Esophagus muscularis mucosa (tissue), 3 donors: ENCODE measurements around the gene PROSER3.

ENCODE experiments used
- EP300 ChIP-seq: sonication (generic); formaldehyde crosslinking; IDR thresholded peaks from one replicate; pipeline ENCODE4 v1.6.1; 2017; ENCODE audit warnings: antibody characterized with exemption
- TF ChIP-seq, protein P1 (sequence below), 3 experiments: fragments of 200-600 bp in 2 of 3; fragments of 450-650 bp in 1 of 3; sonication (generic) in 2 of 3; IDR thresholded peaks; one replicate each; pipeline ENCODE4 v1.5.1; 2017 to 2019; ENCODE audit warnings: antibody characterized with exemption in 3 of 3, mild to moderate bottlenecking in 2 of 3, moderate library complexity in 1 of 3

- TF ChIP-seq, protein P1, sequence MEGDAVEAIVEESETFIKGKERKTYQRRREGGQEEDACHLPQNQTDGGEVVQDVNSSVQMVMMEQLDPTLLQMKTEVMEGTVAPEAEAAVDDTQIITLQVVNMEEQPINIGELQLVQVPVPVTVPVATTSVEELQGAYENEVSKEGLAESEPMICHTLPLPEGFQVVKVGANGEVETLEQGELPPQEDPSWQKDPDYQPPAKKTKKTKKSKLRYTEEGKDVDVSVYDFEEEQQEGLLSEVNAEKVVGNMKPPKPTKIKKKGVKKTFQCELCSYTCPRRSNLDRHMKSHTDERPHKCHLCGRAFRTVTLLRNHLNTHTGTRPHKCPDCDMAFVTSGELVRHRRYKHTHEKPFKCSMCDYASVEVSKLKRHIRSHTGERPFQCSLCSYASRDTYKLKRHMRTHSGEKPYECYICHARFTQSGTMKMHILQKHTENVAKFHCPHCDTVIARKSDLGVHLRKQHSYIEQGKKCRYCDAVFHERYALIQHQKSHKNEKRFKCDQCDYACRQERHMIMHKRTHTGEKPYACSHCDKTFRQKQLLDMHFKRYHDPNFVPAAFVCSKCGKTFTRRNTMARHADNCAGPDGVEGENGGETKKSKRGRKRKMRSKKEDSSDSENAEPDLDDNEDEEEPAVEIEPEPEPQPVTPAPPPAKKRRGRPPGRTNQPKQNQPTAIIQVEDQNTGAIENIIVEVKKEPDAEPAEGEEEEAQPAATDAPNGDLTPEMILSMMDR (IDR thresholded peaks at IDR 0.05) = no peak
- TF ChIP-seq EP300 = no peak
Measured at GRCh38 chr19:35784503-35785338, 26.7 kb downstream of the PROSER3 start.
